Activated CD8-positive, alpha-beta memory T cell treated with anti-CD3 and anti-CD28 coated beads for 4 hours (primary cell): ENCODE data around the gene IGF1R.

Source experiments
- DNase-seq, 2 donors: peaks; one replicate each; pipeline ENCODE4 v3.0.0-alpha.2; 2020; ENCODE audit warnings: low read depth in 2 of 2

The IGF1R gene

DNA sequence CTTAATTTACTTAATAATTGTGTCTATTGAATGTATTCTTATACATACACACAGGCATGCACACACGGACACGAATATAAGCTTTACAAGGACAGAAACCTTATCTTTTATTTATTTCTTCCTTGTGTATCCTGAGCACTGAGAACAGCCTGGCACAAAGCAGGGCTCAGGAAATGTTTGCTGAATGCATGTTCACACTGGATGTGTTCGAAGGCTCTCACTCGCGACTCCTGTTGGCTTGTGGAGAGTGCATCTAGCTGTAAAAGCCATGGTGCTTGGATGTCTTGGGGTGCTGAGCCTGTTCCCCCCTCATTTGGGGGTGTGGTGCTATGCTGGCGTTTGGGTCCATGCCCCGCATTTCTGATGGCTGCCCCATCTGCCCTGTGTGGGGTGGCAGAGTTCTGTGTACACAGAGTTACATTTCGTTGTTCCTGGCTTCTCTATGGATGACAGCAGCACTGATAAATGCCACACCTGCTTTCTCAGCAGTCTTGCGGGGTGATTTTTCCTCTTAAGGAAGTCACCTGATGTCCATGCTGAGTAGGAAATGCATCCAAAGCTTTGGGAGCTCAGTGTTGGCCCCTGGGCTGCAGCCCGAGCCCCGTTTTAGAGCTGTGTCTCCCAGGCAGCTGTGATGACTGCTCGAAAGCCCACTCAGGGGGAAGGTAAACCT, 148.5 kb downstream of the IGF1R start:
- no peak for DNase-seq

- no peak for DNase-seq
These were observed 150.1 kb downstream of the IGF1R start for GRCh38 chr15:98798375-98798893.

GRCh38 chr15:98799461-98800390, 151.4 kb downstream of the IGF1R start:
- no peak for DNase-seq

DNA sequence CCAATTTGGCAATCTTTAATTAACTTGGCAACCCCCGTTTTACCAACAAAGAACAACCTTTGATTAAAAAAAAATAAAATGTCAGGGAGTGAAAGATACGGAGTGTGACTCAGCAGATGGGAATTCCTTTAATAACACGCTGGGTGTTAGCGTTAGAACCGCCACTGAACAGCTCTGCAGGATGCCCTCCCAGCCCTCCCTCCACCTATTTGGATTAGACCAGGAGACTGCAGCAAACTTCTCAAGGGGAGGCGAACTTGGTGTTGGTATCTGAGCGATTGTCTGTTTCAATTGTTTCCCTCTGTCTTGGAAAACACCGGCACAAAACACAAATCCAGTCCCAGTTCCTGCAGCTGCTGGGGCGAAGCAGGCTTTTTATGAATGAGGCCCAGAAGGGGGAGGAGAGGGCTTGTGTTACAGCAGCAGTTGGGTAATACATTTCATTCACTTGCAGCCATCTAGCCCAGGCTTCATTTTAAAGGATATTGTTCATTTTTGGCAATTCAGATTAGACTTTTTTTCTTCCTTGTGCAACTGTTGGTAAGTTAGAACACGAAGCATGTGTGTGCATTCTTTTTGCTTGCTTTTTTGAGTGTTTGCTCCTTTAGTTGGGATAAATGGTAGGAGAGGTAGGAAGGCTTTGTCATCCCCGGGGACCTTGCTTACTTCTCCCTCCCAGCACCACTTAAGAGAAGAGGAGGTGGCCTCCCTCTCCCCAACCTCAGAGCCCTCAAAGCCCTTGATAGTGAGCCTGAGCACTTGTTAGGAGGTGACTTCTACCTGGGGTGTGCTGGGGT, 152.3 kb downstream of the IGF1R start:
- no peak for DNase-seq

DNA sequence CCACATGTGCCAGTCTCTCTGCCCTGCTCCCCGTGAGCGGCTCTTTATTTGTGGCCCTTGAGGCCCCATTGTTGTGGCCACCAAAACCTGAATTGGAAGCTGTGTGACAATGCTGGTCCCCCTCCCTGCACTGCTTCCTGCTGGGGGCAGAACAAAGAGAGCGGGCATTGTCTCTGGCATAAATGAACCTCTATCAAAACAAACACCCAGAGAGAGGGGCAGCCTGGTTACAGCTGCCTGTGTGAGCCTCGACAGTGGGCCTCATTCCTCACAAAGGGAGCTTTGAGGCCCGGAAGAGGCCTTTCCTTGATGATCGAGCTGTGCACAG, 152.9 kb downstream of the IGF1R start:
- no peak for DNase-seq

DNA sequence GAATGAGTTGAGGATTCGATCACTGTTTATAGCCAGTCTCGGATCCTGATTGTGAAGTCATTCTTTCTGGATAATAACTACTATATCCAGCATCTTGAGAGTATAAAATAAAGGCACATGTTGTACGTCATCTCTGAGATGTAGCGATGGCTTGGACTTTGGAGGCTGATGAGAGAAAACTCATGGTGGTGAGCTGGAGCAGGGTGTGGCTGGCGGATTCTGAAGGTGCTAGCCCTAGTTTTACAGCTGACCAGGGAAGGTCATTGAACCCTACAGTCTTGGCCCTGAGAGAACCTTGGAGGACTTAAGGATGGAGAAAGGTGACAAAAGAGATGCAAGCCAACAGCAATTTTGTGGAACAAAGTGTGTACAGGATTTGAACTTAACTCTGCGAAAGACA, 153.8 kb downstream of the IGF1R start:
- no peak for DNase-seq

GRCh38 chr15:98803228-98804056, 155.1 kb downstream of the IGF1R start:
- DNase-seq = no peak

DNA sequence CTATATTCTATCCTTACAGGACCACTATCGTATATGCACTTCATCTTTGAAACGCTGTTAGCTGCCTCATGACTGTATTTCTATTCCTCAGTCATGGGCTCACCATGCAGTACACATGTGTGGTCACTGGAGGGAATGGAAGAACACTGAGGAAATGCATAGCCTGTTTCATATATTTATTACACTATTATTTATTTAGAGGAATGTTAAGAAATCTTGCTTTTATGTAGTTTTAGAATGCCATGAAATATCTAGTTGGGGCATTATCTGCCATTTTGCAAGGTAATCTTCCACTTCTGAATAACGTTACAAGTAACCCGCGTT, 155.7 kb downstream of the IGF1R start:
- DNase-seq = no peak

GRCh38 chr15:98805434-98806274, 157.3 kb downstream of the IGF1R start:
- no peak for DNase-seq

DNA sequence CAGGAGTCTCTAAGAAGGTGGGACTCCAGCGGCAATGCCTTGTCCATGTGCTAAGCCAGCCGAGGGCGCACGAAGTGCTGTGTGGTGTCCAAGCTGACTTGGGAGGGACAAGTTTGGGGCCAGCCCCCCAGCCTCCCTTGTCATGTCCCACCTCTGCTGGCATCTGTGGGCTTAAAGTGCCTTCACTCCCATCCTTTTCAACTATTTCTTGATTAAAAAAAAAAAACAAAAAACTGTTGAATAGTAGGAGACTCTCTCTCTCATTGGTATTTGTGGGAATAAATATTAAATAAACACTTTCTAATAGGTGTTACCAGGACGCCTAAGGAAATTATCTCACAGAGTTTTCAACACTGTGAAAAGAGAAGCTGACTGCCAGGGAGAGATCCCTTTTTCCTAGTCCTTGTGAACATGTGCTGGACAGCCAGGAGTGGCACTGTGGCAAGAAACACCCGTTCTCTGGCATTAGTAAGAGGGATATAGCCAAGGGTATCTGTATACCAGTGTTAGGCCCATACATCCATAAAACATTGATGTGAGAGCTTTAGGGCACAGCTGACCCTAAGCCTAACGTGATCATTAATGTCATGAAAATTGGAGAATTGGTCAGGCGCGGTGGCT, 158.0 kb downstream of the IGF1R start:
- no peak for DNase-seq

- DNase-seq = no peak
These were observed 158.9 kb downstream of the IGF1R start for GRCh38 chr15:98807262-98807661.

GRCh38 chr15:98809273-98809672, 160.9 kb downstream of the IGF1R start:
- no peak for DNase-seq

DNA sequence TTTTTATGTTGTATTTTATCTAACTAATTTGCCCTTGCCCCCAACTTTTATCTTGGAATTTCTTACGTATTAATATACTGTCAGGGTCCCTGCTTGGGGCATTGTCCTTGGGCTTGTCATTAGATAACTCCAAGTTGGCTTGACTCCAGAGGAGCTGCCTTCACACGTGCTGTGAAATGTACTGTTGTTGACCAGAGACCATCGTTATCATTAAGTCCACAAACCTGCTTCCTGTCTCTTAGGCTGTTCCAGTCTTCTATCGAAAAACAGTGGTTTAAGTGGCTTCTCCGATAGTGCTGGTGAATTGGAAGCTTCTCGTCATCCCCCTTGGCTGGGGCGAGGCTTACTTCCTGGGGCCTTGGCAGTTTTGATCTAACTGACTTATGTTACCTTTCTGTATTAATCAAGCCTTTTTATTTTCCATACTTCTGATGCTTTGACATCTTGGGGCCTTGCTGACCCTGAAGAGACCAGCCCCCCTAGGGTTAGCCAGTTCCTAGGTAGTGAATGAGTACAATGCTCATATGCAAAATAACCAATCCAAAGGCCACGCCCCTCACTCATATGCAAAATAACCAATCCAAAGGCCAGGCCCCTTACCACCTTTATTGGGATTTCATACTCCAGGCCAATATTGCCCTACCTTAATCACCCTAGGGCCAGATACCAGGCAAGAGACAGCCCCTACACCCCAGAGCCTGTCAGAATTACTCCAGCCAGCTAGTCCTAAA, 164.5 kb downstream of the IGF1R start:
- DNase-seq = no peak

DNA sequence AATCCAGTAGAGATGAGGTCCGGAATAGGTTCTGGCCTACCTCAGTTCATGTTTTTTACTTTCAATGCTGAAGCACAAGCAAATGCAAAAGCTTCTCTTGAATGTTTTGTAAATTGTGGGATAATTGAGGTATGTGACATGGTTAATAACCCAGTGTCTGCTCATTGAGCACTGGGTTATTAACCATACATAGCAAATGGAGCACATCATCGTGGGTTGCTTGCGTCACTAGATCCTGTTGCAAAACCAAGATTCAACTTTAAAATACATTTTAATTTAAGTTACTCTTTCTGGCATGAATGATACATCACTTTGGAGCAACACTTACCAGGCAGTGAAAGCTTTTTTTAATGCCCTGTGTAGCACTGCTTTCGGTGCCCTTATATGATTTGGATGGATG, 165.6 kb downstream of the IGF1R start:
- no peak for DNase-seq

DNA sequence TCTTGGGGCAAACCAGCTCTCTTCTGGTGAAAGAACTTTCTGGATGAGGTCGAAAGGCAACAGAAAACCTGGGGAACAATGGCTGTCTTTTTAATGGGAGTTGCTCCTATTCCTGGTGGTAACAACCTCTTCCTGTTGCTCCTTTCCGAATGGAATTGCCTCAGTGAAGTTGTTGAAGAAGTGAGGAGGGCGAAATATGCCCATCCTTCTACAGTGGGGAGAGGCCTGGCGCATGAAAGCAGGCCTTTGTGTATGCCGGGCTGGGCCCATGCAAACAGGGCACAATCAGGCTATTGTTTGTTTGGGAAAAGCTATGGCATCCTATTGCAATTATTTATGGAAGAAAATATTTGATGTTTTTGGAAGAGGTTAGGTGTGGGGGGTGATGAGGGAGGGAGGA, 166.9 kb downstream of the IGF1R start:
- no peak for DNase-seq

GRCh38 chr15:98817745-98818144, 169.4 kb downstream of the IGF1R start:
- no peak for DNase-seq

- no peak for DNase-seq
These were observed 174.7 kb downstream of the IGF1R start for GRCh38 chr15:98823012-98823458.

GRCh38 chr15:98823616-98824015, 175.3 kb downstream of the IGF1R start:
- no peak for DNase-seq

DNA sequence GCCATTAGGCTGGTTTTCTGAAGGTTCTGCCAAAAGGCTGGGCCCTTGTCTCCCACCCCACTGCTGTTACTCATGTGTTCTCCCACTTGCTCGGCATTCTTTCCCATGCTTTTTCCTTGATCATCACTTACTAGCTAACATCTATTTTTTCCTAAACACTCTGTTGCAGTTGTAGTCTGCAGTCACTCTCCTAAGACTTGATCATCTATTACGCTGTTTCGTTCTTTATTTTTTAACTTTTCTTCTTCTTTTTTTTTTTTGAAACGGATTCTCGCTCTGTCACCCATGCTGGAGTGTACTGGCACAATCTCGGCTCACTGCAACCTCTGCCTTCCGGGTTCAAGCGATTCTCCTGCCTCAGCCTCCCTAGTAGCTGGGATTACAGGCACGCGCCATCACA, 176.3 kb downstream of the IGF1R start:
- no peak for DNase-seq
